ENCODE data around the gene MARF1.
"Not testable (repeated sequence)": the region's sequence is repeated elsewhere in the genome, so short reads cannot be mapped to it uniquely, and the experiment has no call there.

Gene MARF1

DNA sequence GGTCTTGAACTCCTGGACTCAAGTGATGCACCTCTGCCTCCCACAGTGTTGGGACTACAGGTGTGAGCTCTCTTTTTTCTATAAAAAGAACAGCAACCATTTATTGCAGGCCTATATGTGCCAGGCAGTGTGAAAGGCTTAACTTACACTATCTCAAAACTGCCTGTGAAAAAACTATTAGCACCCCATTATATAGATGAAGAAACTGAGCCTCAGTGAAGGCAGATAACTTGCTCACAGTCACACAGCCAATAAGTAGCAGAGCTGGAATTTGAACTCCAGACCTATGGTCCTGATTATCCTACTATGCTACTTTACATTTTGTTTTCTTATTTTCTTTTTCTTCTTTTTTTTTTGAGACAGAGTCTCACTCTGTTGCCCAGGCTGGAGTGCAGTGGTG, 22.2 kb upstream of the MARF1 start:
- no peak overlapping the region for H3K4me3 ChIP-seq (ENCODE audit: low read depth, low read length)
- TF ChIP-seq, protein P1, sequence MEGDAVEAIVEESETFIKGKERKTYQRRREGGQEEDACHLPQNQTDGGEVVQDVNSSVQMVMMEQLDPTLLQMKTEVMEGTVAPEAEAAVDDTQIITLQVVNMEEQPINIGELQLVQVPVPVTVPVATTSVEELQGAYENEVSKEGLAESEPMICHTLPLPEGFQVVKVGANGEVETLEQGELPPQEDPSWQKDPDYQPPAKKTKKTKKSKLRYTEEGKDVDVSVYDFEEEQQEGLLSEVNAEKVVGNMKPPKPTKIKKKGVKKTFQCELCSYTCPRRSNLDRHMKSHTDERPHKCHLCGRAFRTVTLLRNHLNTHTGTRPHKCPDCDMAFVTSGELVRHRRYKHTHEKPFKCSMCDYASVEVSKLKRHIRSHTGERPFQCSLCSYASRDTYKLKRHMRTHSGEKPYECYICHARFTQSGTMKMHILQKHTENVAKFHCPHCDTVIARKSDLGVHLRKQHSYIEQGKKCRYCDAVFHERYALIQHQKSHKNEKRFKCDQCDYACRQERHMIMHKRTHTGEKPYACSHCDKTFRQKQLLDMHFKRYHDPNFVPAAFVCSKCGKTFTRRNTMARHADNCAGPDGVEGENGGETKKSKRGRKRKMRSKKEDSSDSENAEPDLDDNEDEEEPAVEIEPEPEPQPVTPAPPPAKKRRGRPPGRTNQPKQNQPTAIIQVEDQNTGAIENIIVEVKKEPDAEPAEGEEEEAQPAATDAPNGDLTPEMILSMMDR (IDR thresholded peaks at IDR 0.05; ENCODE audit: borderline replicate concordance, insufficient read depth, low read depth, low read length) = no peak

DNA sequence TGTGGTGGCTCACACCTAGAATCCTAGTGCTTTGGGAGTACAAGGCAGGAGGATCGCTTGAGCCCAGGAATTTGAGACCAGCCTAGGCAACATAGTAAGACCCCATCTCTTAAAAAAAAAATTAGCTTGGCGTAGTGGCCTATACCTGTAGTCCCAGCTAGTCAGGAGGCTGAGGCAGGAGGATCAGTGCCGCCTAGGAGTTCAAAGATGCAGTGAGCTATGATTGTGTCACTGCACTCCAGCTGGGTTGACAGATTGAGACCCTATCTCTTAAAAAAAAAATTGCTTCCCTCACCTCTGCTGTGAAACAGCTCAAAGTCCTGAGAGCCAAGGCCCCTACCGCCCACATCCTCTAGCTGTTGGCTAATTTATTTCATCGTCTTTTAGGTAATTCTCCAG, 17.2 kb upstream of the MARF1 start:
- no peak overlapping the region for H3K4me3 ChIP-seq (ENCODE audit: low read depth, low read length)
- TF ChIP-seq, protein P1 (IDR thresholded peaks at IDR 0.05; ENCODE audit: borderline replicate concordance, insufficient read depth, low read depth, low read length) = no peak

DNA sequence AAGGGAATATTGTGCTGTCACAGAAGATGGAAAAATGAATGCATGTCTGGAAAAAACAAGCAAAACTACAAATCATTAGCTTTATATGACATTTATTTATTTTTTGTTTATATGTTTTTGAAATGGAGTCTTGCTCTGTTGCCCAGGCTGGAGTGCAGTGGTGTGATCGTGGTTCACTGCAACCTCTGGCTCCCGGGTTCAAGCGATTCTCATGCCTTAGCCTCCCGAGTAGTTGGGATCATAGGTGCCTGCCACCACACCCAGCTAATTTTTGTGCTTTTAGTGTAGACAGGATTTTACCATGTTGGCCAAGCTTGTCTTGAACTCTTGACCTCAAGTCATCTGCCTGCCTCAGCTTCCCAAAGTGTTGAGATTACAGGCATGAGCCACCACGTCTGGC, 15.6 kb upstream of the MARF1 start:
- TF ChIP-seq, protein P1 (IDR thresholded peaks at IDR 0.05; ENCODE audit: borderline replicate concordance, insufficient read depth, low read depth, low read length) = no peak
- no peak overlapping the region for H3K4me3 ChIP-seq (ENCODE audit: low read depth, low read length)

DNA sequence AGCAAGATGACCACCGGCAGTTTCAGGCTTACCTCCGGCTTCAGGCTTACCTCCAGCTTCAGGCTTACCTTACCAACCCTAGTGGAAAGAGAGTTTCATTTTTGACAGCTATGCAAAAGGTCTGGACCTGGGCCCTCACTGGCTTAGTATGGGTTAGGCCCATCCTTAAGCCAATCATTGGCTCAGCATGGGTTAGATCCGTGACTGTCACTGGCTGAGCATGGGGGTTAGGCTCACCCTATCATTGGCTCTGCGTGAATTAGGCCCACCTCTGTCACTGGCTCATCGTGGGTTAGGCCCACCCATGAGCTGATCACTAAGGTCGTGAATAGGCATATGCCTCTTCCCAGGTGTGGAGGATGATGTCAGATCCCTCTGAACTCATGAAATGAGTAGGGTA, 15.2 kb upstream of the MARF1 start:
- no peak overlapping the region for H3K4me3 ChIP-seq (ENCODE audit: low read depth, low read length)
- TF ChIP-seq, protein P1 (IDR thresholded peaks at IDR 0.05; ENCODE audit: borderline replicate concordance, insufficient read depth, low read depth, low read length) = no peak

- not testable (repeated sequence) for H3K4me3 ChIP-seq (ENCODE audit: low read depth, low read length)
These were observed 12.6 kb upstream of the MARF1 start for GRCh38 chr16:15655561-15655960.

DNA sequence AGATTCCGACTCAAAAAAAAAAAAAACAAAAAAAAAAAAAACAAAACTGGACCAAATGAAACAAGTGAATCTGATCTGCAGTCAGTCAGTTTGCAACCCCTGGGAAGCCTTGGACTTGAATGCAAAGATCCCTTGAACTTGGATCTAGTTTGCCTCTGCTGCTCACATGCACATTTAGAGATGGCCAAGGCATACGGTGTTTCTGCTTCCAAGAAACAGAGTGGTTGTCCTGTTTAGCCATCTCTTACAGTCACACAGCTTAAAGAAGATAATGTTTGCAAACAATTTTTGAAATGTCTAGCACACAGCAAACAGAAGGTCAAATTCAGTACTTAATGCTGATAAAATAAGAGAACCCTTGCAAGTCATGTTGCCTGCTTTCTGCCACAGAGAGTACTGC, 11.6 kb upstream of the MARF1 start:
- TF ChIP-seq, protein P1 (IDR thresholded peaks at IDR 0.05; ENCODE audit: borderline replicate concordance, insufficient read depth, low read depth, low read length) = no peak

GRCh38 chr16:15653227-15653626, 10.3 kb upstream of the MARF1 start:
- TF ChIP-seq, protein P1 (IDR thresholded peaks at IDR 0.05; ENCODE audit: borderline replicate concordance, insufficient read depth, low read depth, low read length) = no peak

More for the DNA sequence above, 11.6 kb upstream of the MARF1 start:
- no peak overlapping the region for H3K4me3 ChIP-seq (ENCODE audit: low read depth, low read length)

More at GRCh38 chr16:15653227-15653626, 10.3 kb upstream of the MARF1 start:
- no peak overlapping the region for H3K4me3 ChIP-seq (ENCODE audit: low read depth, low read length)
